ENCODE data around the gene ULBP2.
"Not testable (repeated sequence)": the region's sequence is repeated elsewhere in the genome, so short reads cannot be mapped to it uniquely, and the experiment has no call there.

Gene ULBP2

GRCh38 chr6:149917679-149918078 lies 24.1 kb upstream of the ULBP2 start:
- TF ChIP-seq ESRRG (CRISPR knock-in tag; IDR thresholded peaks at IDR 0.05) (no peak), TOX (CRISPR knock-in tag; IDR thresholded peaks at IDR 0.05; ENCODE audit: borderline replicate concordance) (no peak), ZFP3 (CRISPR knock-in tag; IDR thresholded peaks at IDR 0.05) (no peak), SNAI2 (CRISPR knock-in tag; IDR thresholded peaks at IDR 0.05) (no peak), CSDC2 (CRISPR knock-in tag; IDR thresholded peaks at IDR 0.05) (no peak), TCF4 (CRISPR knock-in tag; IDR thresholded peaks at IDR 0.05; ENCODE audit: borderline replicate concordance) (no peak), ZNF8 (CRISPR knock-in tag; IDR thresholded peaks at IDR 0.05) (no peak), OSR1 (CRISPR knock-in tag; IDR thresholded peaks at IDR 0.05) (no peak), GLIS3 (CRISPR knock-in tag; IDR thresholded peaks at IDR 0.05) (no peak), ZFP30 (CRISPR knock-in tag; IDR thresholded peaks at IDR 0.05) (no peak), ARNTL (CRISPR knock-in tag; IDR thresholded peaks at IDR 0.05; ENCODE audit: borderline replicate concordance, low read depth) (no peak), CREB5 (CRISPR knock-in tag; IDR thresholded peaks at IDR 0.05; ENCODE audit: low read depth) (no peak), BACH2 (CRISPR knock-in tag; IDR thresholded peaks at IDR 0.05; ENCODE audit: borderline replicate concordance) (no peak), ZC3H10 (CRISPR knock-in tag; IDR thresholded peaks at IDR 0.05) (no peak), RARB (CRISPR knock-in tag; IDR thresholded peaks at IDR 0.05) (no peak), ZNF565 (CRISPR knock-in tag; conservative IDR thresholded peaks at IDR 0.05; ENCODE audit: low read depth) (no peak), ISL1 (CRISPR knock-in tag; IDR thresholded peaks at IDR 0.05) (no peak)
- TF ChIP-seq, protein P1, sequence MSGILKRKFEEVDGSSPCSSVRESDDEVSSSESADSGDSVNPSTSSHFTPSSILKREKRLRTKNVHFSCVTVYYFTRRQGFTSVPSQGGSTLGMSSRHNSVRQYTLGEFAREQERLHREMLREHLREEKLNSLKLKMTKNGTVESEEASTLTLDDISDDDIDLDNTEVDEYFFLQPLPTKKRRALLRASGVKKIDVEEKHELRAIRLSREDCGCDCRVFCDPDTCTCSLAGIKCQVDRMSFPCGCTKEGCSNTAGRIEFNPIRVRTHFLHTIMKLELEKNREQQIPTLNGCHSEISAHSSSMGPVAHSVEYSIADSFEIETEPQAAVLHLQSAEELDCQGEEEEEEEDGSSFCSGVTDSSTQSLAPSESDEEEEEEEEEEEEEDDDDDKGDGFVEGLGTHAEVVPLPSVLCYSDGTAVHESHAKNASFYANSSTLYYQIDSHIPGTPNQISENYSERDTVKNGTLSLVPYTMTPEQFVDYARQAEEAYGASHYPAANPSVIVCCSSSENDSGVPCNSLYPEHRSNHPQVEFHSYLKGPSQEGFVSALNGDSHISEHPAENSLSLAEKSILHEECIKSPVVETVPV (CRISPR knock-in tag; IDR thresholded peaks at IDR 0.05), result no peak
- TF ChIP-seq, protein P2, sequence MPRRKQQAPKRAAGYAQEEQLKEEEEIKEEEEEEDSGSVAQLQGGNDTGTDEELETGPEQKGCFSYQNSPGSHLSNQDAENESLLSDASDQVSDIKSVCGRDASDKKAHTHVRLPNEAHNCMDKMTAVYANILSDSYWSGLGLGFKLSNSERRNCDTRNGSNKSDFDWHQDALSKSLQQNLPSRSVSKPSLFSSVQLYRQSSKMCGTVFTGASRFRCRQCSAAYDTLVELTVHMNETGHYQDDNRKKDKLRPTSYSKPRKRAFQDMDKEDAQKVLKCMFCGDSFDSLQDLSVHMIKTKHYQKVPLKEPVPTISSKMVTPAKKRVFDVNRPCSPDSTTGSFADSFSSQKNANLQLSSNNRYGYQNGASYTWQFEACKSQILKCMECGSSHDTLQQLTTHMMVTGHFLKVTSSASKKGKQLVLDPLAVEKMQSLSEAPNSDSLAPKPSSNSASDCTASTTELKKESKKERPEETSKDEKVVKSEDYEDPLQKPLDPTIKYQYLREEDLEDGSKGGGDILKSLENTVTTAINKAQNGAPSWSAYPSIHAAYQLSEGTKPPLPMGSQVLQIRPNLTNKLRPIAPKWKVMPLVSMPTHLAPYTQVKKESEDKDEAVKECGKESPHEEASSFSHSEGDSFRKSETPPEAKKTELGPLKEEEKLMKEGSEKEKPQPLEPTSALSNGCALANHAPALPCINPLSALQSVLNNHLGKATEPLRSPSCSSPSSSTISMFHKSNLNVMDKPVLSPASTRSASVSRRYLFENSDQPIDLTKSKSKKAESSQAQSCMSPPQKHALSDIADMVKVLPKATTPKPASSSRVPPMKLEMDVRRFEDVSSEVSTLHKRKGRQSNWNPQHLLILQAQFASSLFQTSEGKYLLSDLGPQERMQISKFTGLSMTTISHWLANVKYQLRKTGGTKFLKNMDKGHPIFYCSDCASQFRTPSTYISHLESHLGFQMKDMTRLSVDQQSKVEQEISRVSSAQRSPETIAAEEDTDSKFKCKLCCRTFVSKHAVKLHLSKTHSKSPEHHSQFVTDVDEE (CRISPR knock-in tag; IDR thresholded peaks at IDR 0.05), result no peak

GRCh38 chr6:149918151-149918905 lies 23.5 kb upstream of the ULBP2 start:
- no peak for ATAC-seq
- TF ChIP-seq GLIS3 (CRISPR knock-in tag; IDR thresholded peaks at IDR 0.05) (no peak), CSDC2 (CRISPR knock-in tag; IDR thresholded peaks at IDR 0.05) (no peak), PATZ1 (CRISPR knock-in tag; IDR thresholded peaks at IDR 0.05; ENCODE audit: borderline replicate concordance) (no peak), BACH2 (CRISPR knock-in tag; IDR thresholded peaks at IDR 0.05; ENCODE audit: borderline replicate concordance) (no peak), CREB5 (CRISPR knock-in tag; IDR thresholded peaks at IDR 0.05; ENCODE audit: low read depth) (no peak), ZC3H10 (CRISPR knock-in tag; IDR thresholded peaks at IDR 0.05) (no peak), ZFP3 (CRISPR knock-in tag; IDR thresholded peaks at IDR 0.05) (no peak), ZNF70 (CRISPR knock-in tag; IDR thresholded peaks at IDR 0.05) (no peak), ARNTL (CRISPR knock-in tag; IDR thresholded peaks at IDR 0.05; ENCODE audit: borderline replicate concordance, low read depth) (no peak), ZNF565 (CRISPR knock-in tag; conservative IDR thresholded peaks at IDR 0.05; ENCODE audit: low read depth) (no peak), TOX (CRISPR knock-in tag; IDR thresholded peaks at IDR 0.05; ENCODE audit: borderline replicate concordance) (no peak), TCF4 (CRISPR knock-in tag; IDR thresholded peaks at IDR 0.05; ENCODE audit: borderline replicate concordance) (no peak), OSR1 (CRISPR knock-in tag; IDR thresholded peaks at IDR 0.05) (no peak), RARB (CRISPR knock-in tag; IDR thresholded peaks at IDR 0.05) (no peak), ISL1 (CRISPR knock-in tag; IDR thresholded peaks at IDR 0.05) (no peak), SNAI2 (CRISPR knock-in tag; IDR thresholded peaks at IDR 0.05) (no peak), ESRRG (CRISPR knock-in tag; IDR thresholded peaks at IDR 0.05) (no peak)
- TF ChIP-seq, protein P1 (CRISPR knock-in tag; IDR thresholded peaks at IDR 0.05), result no peak

More at GRCh38 chr6:149917679-149918078, 24.1 kb upstream of the ULBP2 start:
- no peak for ATAC-seq

DNA sequence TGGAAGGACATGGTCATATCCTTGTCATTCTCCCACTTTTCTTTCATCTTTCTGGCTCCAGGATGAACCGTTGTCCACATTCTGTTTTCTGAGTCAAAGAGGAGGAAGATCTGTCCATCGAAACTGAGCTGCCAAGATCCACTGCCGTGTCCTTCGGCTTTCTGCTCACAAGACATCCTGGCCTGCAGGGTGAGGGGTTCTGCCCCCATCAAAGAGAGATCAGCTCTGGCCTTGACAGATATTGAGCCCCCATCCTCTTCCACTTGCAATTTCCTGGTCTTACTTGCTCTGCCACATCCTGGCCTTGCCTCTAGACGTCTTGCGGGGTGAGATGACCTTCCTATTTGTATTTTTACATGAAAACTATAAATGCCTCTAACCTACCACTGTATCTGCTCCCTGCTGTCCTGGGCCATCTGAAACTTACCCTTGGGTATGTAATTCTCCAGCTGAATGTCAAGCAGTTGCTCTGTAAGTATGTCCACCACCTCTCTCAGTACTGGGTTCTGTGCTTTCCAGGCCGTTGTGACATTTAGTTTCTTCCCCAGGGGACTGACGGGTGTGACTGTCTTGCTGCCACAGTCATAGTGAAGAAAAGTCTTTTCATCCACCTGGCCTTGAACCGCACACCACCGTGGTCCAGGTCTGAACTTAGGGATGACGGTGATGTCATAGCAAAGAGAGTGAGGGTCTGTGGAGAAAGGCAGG lies 22.5 kb upstream of the ULBP2 start:
- ATAC-seq, result not testable (repeated sequence)

Measured in SK-N-SH treated with all-trans-retinoic acid at 6 μM for 48 hours (cell line).